Suprapubic skin (tissue), 4 donors: ENCODE measurements around the gene LRMDA. TPM values are rescaled to one million over a fixed set of nuclear protein-coding genes. Genes with fewer than 3 reads are reported as not detected.

ENCODE experiments used
- DNase-seq, 2 donors: peaks; one replicate each; pipeline ENCODE4 v3.0.0-alpha.2; 2019; ENCODE audit warnings: low spot score in 2 of 2
- H3K27ac ChIP-seq: fragments of 200-600 bp; sonication (generic); one replicate; pipeline ENCODE4 v1.5.1; 2019
- H3K27me3 ChIP-seq: fragments of 200-600 bp; sonication (generic); one replicate; pipeline ENCODE4 v1.5.1; 2019
- H3K36me3 ChIP-seq: fragments of 200-600 bp; sonication (generic); one replicate; pipeline ENCODE4 v1.5.1; 2019
- H3K4me1 ChIP-seq: fragments of 200-600 bp; sonication (generic); one replicate; pipeline ENCODE4 v1.5.1; 2019
- H3K4me3 ChIP-seq: fragments of 200-600 bp; sonication (generic); one replicate; pipeline ENCODE4 v1.5.1; 2019; ENCODE audit warnings: mild to moderate bottlenecking
- H3K9me3 ChIP-seq: fragments of 200-600 bp; sonication (generic); one replicate; pipeline ENCODE4 v1.5.1; 2019
- CTCF ChIP-seq, 2 donors: fragments of 200-600 bp in 1 of 2; fragments of 450-650 bp in 1 of 2; sonication (generic) in 1 of 2; IDR thresholded peaks; one replicate each; pipeline ENCODE4 v1.5.1; 2016 to 2019; ENCODE audit warnings: antibody characterized with exemption in 2 of 2, mild to moderate bottlenecking in 1 of 2, moderate library complexity in 1 of 2
- EP300 ChIP-seq: sonication (generic); formaldehyde crosslinking; IDR thresholded peaks from one replicate; pipeline ENCODE4 v1.6.1; 2017; ENCODE audit warnings: antibody characterized with exemption
- POLR2A ChIP-seq, 2 donors: fragments of 450-650 bp; IDR thresholded peaks; one replicate each; pipeline ENCODE4 v1.6.1; 2017; ENCODE audit warnings: antibody characterized with exemption in 2 of 2, mild to moderate bottlenecking in 2 of 2, moderate library complexity in 2 of 2
- POLR2AphosphoS5 ChIP-seq, 3 donors: sonication (generic); formaldehyde crosslinking; IDR thresholded peaks; one replicate each; pipeline ENCODE4 v1.6.1; 2017; ENCODE audit warnings: antibody characterized with exemption in 3 of 3
- WGBS: methylation state at CpG from one replicate; pipeline ENCODE4 v1.1.5; 2018; 5-methylcytosine and 5-hydroxymethylcytosine counted together
- total RNA-seq, 4 donors: library from RNA; depleted of rRNA; stranded (reverse); fragments of >200 nt; gene quantifications; one replicate each; pipeline ENCODE4 v1.1.0, GENCODE V29; 2016

LRMDA gene
- total RNA-seq, 4 donors from 2014 or later: 0.10 to 2.9 (median 1.9) TPM; not detected in 1

GRCh38 chr10:76397181-76398042, 966.0 kb downstream of the LRMDA start:
- WGBS: 58% methylated on average over 13 of the region's 13 CpGs
- Histone ChIP-seq H3K27ac (peak overlapping the region; percentile 68), H3K9me3 (no peaks in the 10 kb centered on the region), H3K36me3 (no peaks in the 10 kb centered on the region), H3K4me3 (no peak overlapping the region), H3K4me1 (peaks cover 11% of the 10 kb centered on the region), H3K27me3 (no peaks in the 10 kb centered on the region)
- no peak for DNase-seq
- no peak for TF ChIP-seq CTCF (IDR thresholded peaks at IDR 0.05)
- TF ChIP-seq EP300: no peak
- TF ChIP-seq POLR2A (IDR thresholded peaks at IDR 0.05): no peak
- TF ChIP-seq POLR2AphosphoS5 (IDR thresholded peaks at IDR 0.05): no peak

GRCh38 chr10:76398043-76398710, 966.8 kb downstream of the LRMDA start:
- no peaks in the 10 kb centered on the region for H3K9me3 ChIP-seq
- no peak overlapping the region for H3K27ac ChIP-seq
- WGBS: 38% methylated on average over 6 of the region's 6 CpGs
- TF ChIP-seq EP300 (no peak), POLR2AphosphoS5 (IDR thresholded peaks at IDR 0.05) (no peak), CTCF (IDR thresholded peaks at IDR 0.05) (no peak), POLR2A (IDR thresholded peaks at IDR 0.05) (no peak)
- H3K36me3 ChIP-seq: no peaks in the 10 kb centered on the region
- H3K27me3 ChIP-seq: no peaks in the 10 kb centered on the region
- no peak overlapping the region for H3K4me3 ChIP-seq
- DNase-seq: no peak
- H3K4me1 ChIP-seq: peaks cover 11% of the 10 kb centered on the region

- no peaks in the 10 kb centered on the region for H3K36me3 ChIP-seq
- peaks cover 11% of the 10 kb centered on the region for H3K4me1 ChIP-seq
- H3K4me3 ChIP-seq: no peak overlapping the region
- TF ChIP-seq POLR2A (IDR thresholded peaks at IDR 0.05): no peak
- no peak for TF ChIP-seq CTCF (IDR thresholded peaks at IDR 0.05)
- no peak for TF ChIP-seq POLR2AphosphoS5 (IDR thresholded peaks at IDR 0.05)
- no peak for TF ChIP-seq EP300
- H3K27me3 ChIP-seq: no peaks in the 10 kb centered on the region
- H3K27ac ChIP-seq: no peak overlapping the region
- WGBS: 90% methylated on average over 4 of the region's 4 CpGs
- no peak for DNase-seq
- no peaks in the 10 kb centered on the region for H3K9me3 ChIP-seq
These were observed 967.8 kb downstream of the LRMDA start for GRCh38 chr10:76399226-76399625.

GRCh38 chr10:76401006-76401405, 969.6 kb downstream of the LRMDA start:
- TF ChIP-seq POLR2AphosphoS5 (IDR thresholded peaks at IDR 0.05) (no peak), POLR2A (IDR thresholded peaks at IDR 0.05) (no peak), EP300 (no peak), CTCF (IDR thresholded peaks at IDR 0.05) (no peak)
- H3K27me3 ChIP-seq: no peaks in the 10 kb centered on the region
- H3K27ac ChIP-seq: no peak overlapping the region
- H3K36me3 ChIP-seq: no peaks in the 10 kb centered on the region
- WGBS: 89% methylated on average over 3 of the region's 3 CpGs
- no peak overlapping the region for H3K4me3 ChIP-seq
- DNase-seq: no peak
- peaks cover 11% of the 10 kb centered on the region for H3K4me1 ChIP-seq
- H3K9me3 ChIP-seq: no peaks in the 10 kb centered on the region

- TF ChIP-seq POLR2AphosphoS5 (IDR thresholded peaks at IDR 0.05) (no peak), EP300 (no peak), POLR2A (IDR thresholded peaks at IDR 0.05) (no peak), CTCF (IDR thresholded peaks at IDR 0.05) (no peak)
- 52% methylated on average over 4 of the region's 4 CpGs for WGBS
These were observed 972.5 kb downstream of the LRMDA start for GRCh38 chr10:76403912-76404311.

More at GRCh38 chr10:76403912-76404311, 972.5 kb downstream of the LRMDA start:
- Histone ChIP-seq H3K4me1 (no peaks in the 10 kb centered on the region), H3K4me3 (no peak overlapping the region), H3K36me3 (no peaks in the 10 kb centered on the region), H3K9me3 (no peaks in the 10 kb centered on the region), H3K27ac (peak overlapping the region; percentile 35), H3K27me3 (no peaks in the 10 kb centered on the region)
- no peak for DNase-seq
